Neural progenitor cell (in vitro differentiated cells): ENCODE results near the gene FGD6.

Experiments
- EZH2 ChIP-seq: fragments of 200-600 bp; sonication (generic); IDR thresholded peaks from 2 replicates; pipeline ENCODE4 v1.6.1; 2017; ENCODE audit warnings: antibody characterized with exemption, mild to moderate bottlenecking, moderate library complexity
- EZH2phosphoT487 ChIP-seq: fragments of 200-600 bp; sonication (generic); IDR thresholded peaks from 2 replicates; pipeline ENCODE4 v1.6.1; 2017; ENCODE audit warnings: antibody characterized with exemption
- TF ChIP-seq, protein P1 (sequence below): fragments of 200-600 bp; sonication (generic); IDR thresholded peaks from 2 replicates; pipeline ENCODE4 v1.5.1; 2017; ENCODE audit warnings: antibody characterized with exemption, mild to moderate bottlenecking

DNA sequence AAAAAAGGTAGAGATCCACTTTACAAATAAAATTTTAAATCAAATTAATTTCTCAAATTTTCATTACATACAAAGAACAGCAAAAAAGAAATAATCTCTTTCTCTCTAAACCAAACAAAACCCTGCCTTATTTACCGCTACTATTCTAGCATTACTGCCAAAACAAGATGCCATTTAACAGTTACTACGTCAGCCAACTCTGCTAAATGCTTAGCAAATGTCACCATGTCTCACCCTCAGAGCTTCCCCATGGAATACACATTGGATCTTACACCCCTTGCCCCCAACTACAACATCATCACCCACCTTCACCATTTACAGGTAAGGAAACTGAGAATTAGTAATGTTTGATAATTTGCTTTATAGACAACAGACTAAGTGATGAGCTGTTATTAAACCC is 120.9 kb downstream of the FGD6 start:
- TF ChIP-seq, protein P1, sequence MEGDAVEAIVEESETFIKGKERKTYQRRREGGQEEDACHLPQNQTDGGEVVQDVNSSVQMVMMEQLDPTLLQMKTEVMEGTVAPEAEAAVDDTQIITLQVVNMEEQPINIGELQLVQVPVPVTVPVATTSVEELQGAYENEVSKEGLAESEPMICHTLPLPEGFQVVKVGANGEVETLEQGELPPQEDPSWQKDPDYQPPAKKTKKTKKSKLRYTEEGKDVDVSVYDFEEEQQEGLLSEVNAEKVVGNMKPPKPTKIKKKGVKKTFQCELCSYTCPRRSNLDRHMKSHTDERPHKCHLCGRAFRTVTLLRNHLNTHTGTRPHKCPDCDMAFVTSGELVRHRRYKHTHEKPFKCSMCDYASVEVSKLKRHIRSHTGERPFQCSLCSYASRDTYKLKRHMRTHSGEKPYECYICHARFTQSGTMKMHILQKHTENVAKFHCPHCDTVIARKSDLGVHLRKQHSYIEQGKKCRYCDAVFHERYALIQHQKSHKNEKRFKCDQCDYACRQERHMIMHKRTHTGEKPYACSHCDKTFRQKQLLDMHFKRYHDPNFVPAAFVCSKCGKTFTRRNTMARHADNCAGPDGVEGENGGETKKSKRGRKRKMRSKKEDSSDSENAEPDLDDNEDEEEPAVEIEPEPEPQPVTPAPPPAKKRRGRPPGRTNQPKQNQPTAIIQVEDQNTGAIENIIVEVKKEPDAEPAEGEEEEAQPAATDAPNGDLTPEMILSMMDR: no peak
- no peak for TF ChIP-seq EZH2phosphoT487
- TF ChIP-seq EZH2: no peak
